Muscle layer of colon (tissue), 2 donors: ENCODE data around the gene COL12A1.

Experiments
- H3K27ac ChIP-seq: one replicate; pipeline ENCODE4 v1.7.0; 2013; ENCODE audit warnings: low read depth, mild to moderate bottlenecking, low read length, moderate library complexity
- H3K27me3 ChIP-seq, 2 donors: one replicate each; pipeline ENCODE4 v1.7.0; 2013; ENCODE audit warnings: low read length in 2 of 2, mild to moderate bottlenecking in 2 of 2; ENCODE audit not compliant: insufficient read depth in 2 of 2, control insufficient read depth in 1 of 2
- H3K36me3 ChIP-seq: one replicate; pipeline ENCODE4 v1.7.0; 2013; ENCODE audit warnings: mild to moderate bottlenecking, low read length; ENCODE audit not compliant: insufficient read depth
- H3K4me1 ChIP-seq: one replicate; pipeline ENCODE4 v1.7.0; 2013; ENCODE audit warnings: mild to moderate bottlenecking, low read length; ENCODE audit not compliant: insufficient read depth
- H3K4me3 ChIP-seq, 2 donors: one replicate each; pipeline ENCODE4 v1.7.0; 2013; ENCODE audit warnings: low read length in 2 of 2, low read depth in 1 of 2, mild to moderate bottlenecking in 1 of 2, moderate library complexity in 1 of 2
- H3K9ac ChIP-seq: one replicate; pipeline ENCODE4 v1.7.0; 2013; ENCODE audit warnings: low read length
- H3K9me3 ChIP-seq: one replicate; pipeline ENCODE4 v1.7.0; 2013; ENCODE audit warnings: mild to moderate bottlenecking, low read length
- donor health status: abdominal sarcoma.
- donor health status: Adenocarcinoma of cecum.

COL12A1 gene

DNA sequence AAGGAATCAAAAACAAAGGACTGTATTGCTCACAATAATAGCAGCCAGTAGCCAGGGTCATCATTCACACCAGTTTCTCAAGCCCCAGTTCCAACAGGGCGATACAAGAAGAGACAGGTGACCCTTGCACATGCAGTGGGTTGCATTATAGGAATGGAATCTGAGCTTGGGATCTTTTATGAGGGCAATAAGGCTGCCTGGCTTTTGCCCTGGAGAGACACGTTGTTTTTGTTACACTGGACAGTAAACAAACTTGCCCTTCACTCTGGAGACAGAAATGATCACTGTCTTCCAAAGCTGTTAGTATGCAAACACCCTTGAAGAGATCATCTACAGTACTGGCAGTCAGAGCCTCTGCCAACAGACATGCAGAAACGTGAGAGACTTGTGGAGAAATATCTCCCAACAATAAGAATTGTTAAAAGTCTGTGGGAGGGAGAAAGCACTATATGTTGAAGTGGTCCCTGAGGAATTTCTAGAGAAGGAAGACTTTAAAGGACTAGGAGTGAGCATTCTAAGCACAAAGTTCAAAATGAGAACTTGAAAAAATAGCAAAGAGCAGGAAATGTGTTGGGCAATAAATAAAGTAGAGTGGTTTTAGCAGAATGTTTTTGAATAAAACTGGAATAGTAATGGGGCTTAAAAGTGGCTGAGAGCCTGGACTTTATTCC is 6.2 kb upstream of the COL12A1 start:
- H3K4me3 ChIP-seq: no peak overlapping the region
- H3K4me1 ChIP-seq: peaks cover 13% of the 10 kb centered on the region
- no peak overlapping the region for H3K27ac ChIP-seq
- no peaks in the 10 kb centered on the region for H3K9me3 ChIP-seq
- no peak overlapping the region for H3K9ac ChIP-seq
- no peaks in the 10 kb centered on the region for H3K27me3 ChIP-seq
- H3K36me3 ChIP-seq: no peaks in the 10 kb centered on the region

- Histone ChIP-seq H3K9me3 (no peaks in the 10 kb centered on the region), H3K4me3 (no peak overlapping the region), H3K36me3 (no peaks in the 10 kb centered on the region), H3K4me1 (peaks cover 14% of the 10 kb centered on the region), H3K9ac (no peak overlapping the region), H3K27me3 (no peaks in the 10 kb centered on the region), H3K27ac (no peak overlapping the region)
These were observed 5.3 kb upstream of the COL12A1 start for GRCh38 chr6:75210885-75211739.

- Histone ChIP-seq H3K27ac (no peak overlapping the region), H3K4me1 (peaks cover 14% of the 10 kb centered on the region), H3K36me3 (no peaks in the 10 kb centered on the region), H3K27me3 (no peaks in the 10 kb centered on the region), H3K4me3 (peak overlapping the region in 1 of 2 donors; percentile 17), H3K9me3 (no peaks in the 10 kb centered on the region), H3K9ac (no peak overlapping the region)
These were observed 3.4 kb upstream of the COL12A1 start for GRCh38 chr6:75209184-75209723.

GRCh38 chr6:75208298-75209183 is 2.7 kb upstream of the COL12A1 start:
- no peak overlapping the region for H3K9ac ChIP-seq
- no peak overlapping the region for H3K27ac ChIP-seq

DNA sequence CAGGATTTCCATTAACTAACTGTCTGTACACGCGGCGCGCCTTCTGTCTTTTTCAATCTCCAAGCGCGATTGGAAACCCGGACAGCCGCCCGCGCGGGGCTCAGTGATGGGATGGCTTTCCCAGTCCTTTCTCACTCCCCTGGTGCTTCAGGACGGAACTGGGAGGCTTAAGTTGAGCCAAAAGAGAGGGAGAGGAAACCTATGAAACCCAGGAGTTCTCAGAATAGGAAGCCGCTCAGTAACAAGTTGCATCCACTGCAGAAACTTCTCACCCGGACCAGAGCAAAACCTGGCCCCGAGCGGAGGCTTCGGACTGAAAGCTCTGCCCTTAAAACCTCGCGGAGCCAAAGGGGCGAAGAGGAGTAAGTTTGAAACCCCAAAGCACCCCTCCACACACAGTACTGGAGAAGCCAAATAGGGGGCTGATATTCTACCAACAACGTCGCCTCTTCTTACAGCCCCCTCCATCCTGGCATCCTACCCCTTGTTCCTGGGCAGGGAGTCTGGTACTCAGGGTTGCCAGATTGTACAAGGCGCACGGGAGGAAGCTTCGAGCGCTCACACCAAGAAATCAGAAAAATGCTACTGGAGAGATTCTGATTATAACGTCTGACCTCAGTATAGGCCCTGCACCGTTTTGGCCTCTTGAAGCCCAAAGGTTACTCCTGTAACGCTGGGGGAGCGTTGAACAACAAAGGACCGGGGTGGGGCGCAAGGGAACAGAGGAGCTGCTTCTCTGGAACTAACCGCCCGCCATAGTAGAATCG is 906 bp upstream of the COL12A1 start:
- Histone ChIP-seq H3K4me1 (peaks cover 30% of the 10 kb centered on the region), H3K36me3 (no peaks in the 10 kb centered on the region), H3K27me3 (no peaks in the 10 kb centered on the region), H3K9ac (peak overlapping the region; percentile 49), H3K9me3 (no peaks in the 10 kb centered on the region), H3K27ac (peak overlapping the region; percentile 98), H3K4me3 (peak overlapping the region; percentile 38 to 89)

More at GRCh38 chr6:75208298-75209183, 2.7 kb upstream of the COL12A1 start:
- Histone ChIP-seq H3K27me3 (no peaks in the 10 kb centered on the region), H3K4me3 (peak overlapping the region in 1 of 2 donors; percentile 17), H3K36me3 (no peaks in the 10 kb centered on the region), H3K4me1 (peaks cover 19% of the 10 kb centered on the region), H3K9me3 (no peaks in the 10 kb centered on the region)

DNA sequence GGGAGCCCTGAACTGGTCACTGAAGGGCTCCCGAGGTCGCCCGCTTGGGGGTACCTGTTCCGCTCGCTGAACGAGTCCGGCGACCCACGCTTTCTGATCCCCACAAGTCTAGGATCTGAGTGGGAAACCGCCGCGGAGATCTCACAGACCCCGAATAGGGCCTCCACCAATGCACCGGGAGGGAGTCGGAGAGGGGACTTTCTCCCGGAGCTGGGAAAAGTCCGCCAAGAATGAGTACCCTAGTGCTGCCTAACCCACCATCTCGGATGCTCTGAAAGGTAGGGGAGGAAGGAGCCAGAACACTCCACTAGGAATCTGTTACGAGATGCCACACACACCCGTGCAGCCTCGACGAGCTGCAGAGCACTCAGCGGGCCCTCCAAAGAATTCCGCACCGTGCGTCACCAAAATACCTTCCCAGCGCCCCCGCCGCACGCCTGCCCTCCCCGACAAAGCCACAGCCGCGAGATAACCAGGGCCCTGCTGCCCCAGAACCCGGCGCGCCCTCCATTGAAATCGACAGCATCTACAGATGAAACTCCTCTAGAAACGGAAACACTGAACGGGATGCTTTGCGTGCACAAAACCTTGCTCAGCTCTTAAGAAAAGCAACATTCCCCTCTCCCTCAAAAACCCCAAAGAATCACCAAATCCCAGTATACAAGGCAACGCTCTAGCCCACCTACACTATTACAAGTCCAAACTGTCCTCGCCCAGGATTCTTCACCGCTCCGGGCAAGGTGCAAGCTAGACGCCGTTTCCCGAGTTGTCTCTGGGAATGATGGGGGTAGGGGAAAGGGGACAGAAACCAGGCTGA is 686 bp downstream of the COL12A1 start:
- Histone ChIP-seq H3K36me3 (no peaks in the 10 kb centered on the region), H3K4me3 (peak overlapping the region; percentile 38 to 89), H3K9ac (peak overlapping the region; percentile 89), H3K4me1 (peaks cover 30% of the 10 kb centered on the region), H3K27ac (peak overlapping the region; percentile 98), H3K9me3 (no peaks in the 10 kb centered on the region), H3K27me3 (no peaks in the 10 kb centered on the region)

DNA sequence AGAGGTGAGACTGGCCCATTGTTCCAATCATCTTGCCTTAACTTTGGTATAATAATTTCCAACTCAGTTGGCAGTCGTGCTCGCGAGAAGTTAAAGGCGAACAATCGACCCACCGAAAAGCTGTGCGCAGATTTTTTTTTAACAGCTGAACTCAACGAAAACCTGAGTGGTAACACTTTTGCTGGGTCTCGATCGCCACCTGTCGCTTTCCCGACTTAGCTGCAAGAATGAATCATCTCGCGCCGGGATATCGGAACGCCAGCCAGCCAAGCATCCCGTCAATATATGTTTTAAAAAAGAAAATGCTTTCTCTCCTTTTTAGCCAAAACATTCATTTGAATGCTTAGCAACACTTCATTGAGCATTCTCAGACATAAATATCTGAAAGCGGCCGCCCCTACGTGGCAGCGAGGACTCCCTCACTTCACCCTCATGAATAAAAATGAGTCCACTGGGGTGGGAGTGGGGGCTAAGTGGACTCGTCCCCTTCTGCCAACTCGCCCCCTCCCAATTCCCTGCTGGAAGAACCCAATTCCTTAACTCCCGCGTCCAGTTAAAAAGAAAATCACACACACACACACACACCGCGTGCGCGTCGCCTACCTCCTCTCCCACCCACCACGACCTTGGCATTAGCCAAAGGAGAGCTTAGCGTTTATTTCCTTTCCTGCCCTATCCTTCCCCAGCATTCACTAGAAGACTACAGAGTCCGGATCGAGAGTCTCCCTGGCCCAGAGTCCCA is 1.5 kb downstream of the COL12A1 start:
- H3K4me3 ChIP-seq: peak overlapping the region; percentile 38 to 89
- H3K9ac ChIP-seq: peak overlapping the region; percentile 89
- H3K36me3 ChIP-seq: no peaks in the 10 kb centered on the region
- H3K9me3 ChIP-seq: no peaks in the 10 kb centered on the region
- peaks cover 30% of the 10 kb centered on the region for H3K4me1 ChIP-seq
- H3K27me3 ChIP-seq: no peaks in the 10 kb centered on the region
- peak overlapping the region; percentile 98 for H3K27ac ChIP-seq

GRCh38 chr6:75203721-75204120 is 2.1 kb downstream of the COL12A1 start:
- H3K9me3 ChIP-seq: no peaks in the 10 kb centered on the region
- peaks cover 27% of the 10 kb centered on the region for H3K4me1 ChIP-seq
- peak overlapping the region; percentile 89 for H3K9ac ChIP-seq
- peak overlapping the region; percentile 24 to 89 for H3K4me3 ChIP-seq
- H3K27ac ChIP-seq: peak overlapping the region; percentile 98
- H3K36me3 ChIP-seq: no peaks in the 10 kb centered on the region
- no peaks in the 10 kb centered on the region for H3K27me3 ChIP-seq

- H3K36me3 ChIP-seq: no peaks in the 10 kb centered on the region
- peak overlapping the region; percentile 65 for H3K27ac ChIP-seq
- H3K4me3 ChIP-seq: peak overlapping the region; percentile 37 to 74
- no peak overlapping the region for H3K9ac ChIP-seq
- no peaks in the 10 kb centered on the region for H3K27me3 ChIP-seq
- peaks cover 24% of the 10 kb centered on the region for H3K4me1 ChIP-seq
- H3K9me3 ChIP-seq: no peaks in the 10 kb centered on the region
These were observed 3.1 kb downstream of the COL12A1 start for GRCh38 chr6:75202676-75203131.
